Colonic mucosa (tissue), 4 donors: ENCODE data around the gene FGGY. TPM values are rescaled to one million over a fixed set of nuclear protein-coding genes. Genes with fewer than 3 reads are reported as not detected.
"Not testable (repeated sequence)": the region's sequence is repeated elsewhere in the genome, so short reads cannot be mapped to it uniquely, and the experiment has no call there.

Source experiments
- DNase-seq: peaks from one replicate; pipeline ENCODE4 v3.0.0-alpha.2; 2020
- H3K27ac ChIP-seq: fragments of 200-600 bp; one replicate; pipeline ENCODE4 v1.8.0; 2021
- H3K27me3 ChIP-seq: fragments of 200-600 bp; one replicate; pipeline ENCODE4 v1.8.0; 2021
- H3K36me3 ChIP-seq: fragments of 200-600 bp; one replicate; pipeline ENCODE4 v1.8.0; 2021
- H3K4me1 ChIP-seq: fragments of 200-600 bp; one replicate; pipeline ENCODE4 v1.8.0; 2021; ENCODE audit warnings: mild to moderate bottlenecking
- H3K4me3 ChIP-seq: fragments of 200-600 bp; one replicate; pipeline ENCODE4 v1.8.0; 2021
- H3K9ac ChIP-seq, 2 donors: one replicate each; pipeline ENCODE4 v1.7.0; 2013; ENCODE audit warnings: control low read depth in 2 of 2, low read depth in 2 of 2, low read length in 2 of 2
- H3K9me3 ChIP-seq: fragments of 200-600 bp; one replicate; pipeline ENCODE4 v1.8.0; 2021
- CTCF ChIP-seq: fragments of 200-600 bp; IDR thresholded peaks from one replicate; pipeline ENCODE4 v1.8.0; 2022; ENCODE audit warnings: antibody characterized with exemption, mild to moderate bottlenecking
- intact Hi-C: fragments of 100-400 bp; cut with DNase I; formaldehyde crosslinking; loops from one replicate; pipeline ENCODE4 v1.14.1; 2022
- total RNA-seq, 2 donors: library from RNA; stranded (reverse); fragmentation: NEBNext Ultra II Directional in 1 of 2; extraction: Animal tissue kit (Norgen Biotek cat#: 25700) in 1 of 2; gene quantifications; one replicate each; pipeline ENCODE4 v1.2.1, GENCODE V29; 2021
- donor health status: healthy.
- donor health status: DM: no; HTN: no; CAD: no.
- donor health status: DM: no; HTN: no; CAD: no.

FGGY gene
- total RNA-seq, 2 donors from 2014 or later, result 12.5 to 19.5 TPM

- H3K4me1 ChIP-seq, result no peaks in the 10 kb centered on the region
- no peak for TF ChIP-seq CTCF
- H3K36me3 ChIP-seq, result no peaks in the 10 kb centered on the region
- DNase-seq, result no peak
- no peak overlapping the region for H3K4me3 ChIP-seq
- H3K27me3 ChIP-seq, result no peaks in the 10 kb centered on the region
- intact Hi-C loops, result no loop called here
- no peak overlapping the region for H3K9ac ChIP-seq
- no peaks in the 10 kb centered on the region for H3K9me3 ChIP-seq
- no peak overlapping the region for H3K27ac ChIP-seq
Measured at GRCh38 chr1:59530119-59530518, 233.2 kb downstream of the FGGY start.

DNA sequence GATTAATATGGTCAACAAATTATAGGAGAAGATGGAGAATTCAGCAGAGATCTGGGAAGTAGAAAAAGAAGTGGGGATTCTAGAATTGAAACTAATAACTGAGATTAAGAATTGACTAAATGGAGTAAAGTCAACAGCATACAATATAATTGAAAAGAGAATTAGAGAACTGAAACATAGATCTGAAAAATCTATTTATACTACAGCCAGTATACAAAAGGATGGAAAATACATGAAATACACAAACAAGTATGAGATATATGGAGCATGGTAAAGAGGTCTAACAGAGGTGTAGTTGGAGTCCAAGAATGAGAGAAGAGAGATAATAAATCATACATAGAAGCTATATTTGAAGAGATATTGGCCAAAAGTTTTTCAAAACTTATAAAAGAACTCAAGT, 235.2 kb downstream of the FGGY start:
- Histone ChIP-seq H3K36me3 (no peaks in the 10 kb centered on the region), H3K9me3 (no peaks in the 10 kb centered on the region), H3K4me1 (no peaks in the 10 kb centered on the region), H3K27me3 (no peaks in the 10 kb centered on the region), H3K4me3 (no peak overlapping the region), H3K9ac (no peak overlapping the region), H3K27ac (no peak overlapping the region)
- DNase-seq, result no peak
- TF ChIP-seq CTCF, result no peak
- intact Hi-C loops, result no loop called here

- H3K27ac ChIP-seq, H3K4me1 ChIP-seq, H3K27me3 ChIP-seq, intact Hi-C loops, H3K4me3 ChIP-seq, H3K9ac ChIP-seq, H3K9me3 ChIP-seq, DNase-seq, H3K36me3 ChIP-seq: not testable (repeated sequence)
Measured at GRCh38 chr1:59538476-59538875, 241.6 kb downstream of the FGGY start.

- H3K27me3 ChIP-seq, result no peaks in the 10 kb centered on the region
- DNase-seq, result no peak
- no peaks in the 10 kb centered on the region for H3K9me3 ChIP-seq
- H3K36me3 ChIP-seq, result no peaks in the 10 kb centered on the region
- H3K4me3 ChIP-seq, result no peak overlapping the region
- no peak overlapping the region for H3K9ac ChIP-seq
- H3K27ac ChIP-seq, result no peak overlapping the region
- no peaks in the 10 kb centered on the region for H3K4me1 ChIP-seq
- TF ChIP-seq CTCF, result no peak
- intact Hi-C loops, result no loop called here
Measured at GRCh38 chr1:59539961-59540681, 243.2 kb downstream of the FGGY start.

- no peaks in the 10 kb centered on the region for H3K4me1 ChIP-seq
- DNase-seq, result no peak
- no peak overlapping the region for H3K4me3 ChIP-seq
- intact Hi-C loops, result no loop called here
- no peaks in the 10 kb centered on the region for H3K36me3 ChIP-seq
- H3K9ac ChIP-seq, result no peak overlapping the region
- no peaks in the 10 kb centered on the region for H3K9me3 ChIP-seq
- H3K27me3 ChIP-seq, result no peaks in the 10 kb centered on the region
- no peak for TF ChIP-seq CTCF
- H3K27ac ChIP-seq, result no peak overlapping the region
Measured at GRCh38 chr1:59541161-59541560, 244.3 kb downstream of the FGGY start.

- Histone ChIP-seq H3K9ac (no peak overlapping the region), H3K4me3 (no peak overlapping the region), H3K9me3 (no peaks in the 10 kb centered on the region), H3K27ac (no peak overlapping the region), H3K4me1 (no peaks in the 10 kb centered on the region), H3K36me3 (no peaks in the 10 kb centered on the region), H3K27me3 (no peaks in the 10 kb centered on the region)
- intact Hi-C loops, result no loop called here
- TF ChIP-seq CTCF, result no peak
- no peak for DNase-seq
Measured at GRCh38 chr1:59541891-59542290, 245.0 kb downstream of the FGGY start.
